Liver (tissue), 3 donors: ENCODE data around the gene ELK3.

ENCODE experiments used
- GABPA ChIP-seq, 2 donors: IDR thresholded peaks in 1 of 2; conservative IDR thresholded peaks in 1 of 2; 2 replicates each; pipeline ENCODE4 v1.6.1; 2016; ENCODE audit warnings: antibody characterized with exemption in 2 of 2, mild to moderate bottlenecking in 1 of 2, moderate library complexity in 1 of 2
- TF ChIP-seq, protein P1 (sequence below): fragments of 150-350 bp; IDR thresholded peaks from 2 replicates; pipeline ENCODE4 v1.5.1; 2017; ENCODE audit warnings: improper control_type of control experiment, low read depth, low read length; ENCODE audit not compliant: missing input control
- TF ChIP-seq, protein P2 (sequence below): IDR thresholded peaks from 2 replicates; pipeline ENCODE4 v1.6.1; 2016; ENCODE audit warnings: antibody characterized with exemption, mild to moderate bottlenecking
- donor health status: healthy.
- donor health status: healthy.

DNA sequence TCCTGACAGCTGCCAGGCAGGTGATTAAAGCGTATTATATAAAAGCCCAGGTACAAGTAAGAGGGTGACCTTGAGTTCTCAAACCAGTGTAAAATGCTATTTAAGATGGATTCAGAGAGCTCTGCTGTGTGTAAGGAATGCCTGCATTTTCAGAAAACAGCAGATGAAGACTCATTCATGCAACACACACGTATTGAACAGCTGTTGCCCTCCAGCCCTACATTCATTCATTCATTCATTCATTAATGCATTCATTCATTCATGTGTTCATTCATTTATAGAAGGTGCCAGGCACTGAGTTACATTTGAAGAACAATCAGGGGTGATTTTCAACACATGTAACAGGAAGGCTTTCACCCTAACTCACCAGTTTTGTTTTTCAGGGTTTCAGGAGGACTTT is 27.4 kb upstream of the ELK3 start:
- TF ChIP-seq, protein P1, sequence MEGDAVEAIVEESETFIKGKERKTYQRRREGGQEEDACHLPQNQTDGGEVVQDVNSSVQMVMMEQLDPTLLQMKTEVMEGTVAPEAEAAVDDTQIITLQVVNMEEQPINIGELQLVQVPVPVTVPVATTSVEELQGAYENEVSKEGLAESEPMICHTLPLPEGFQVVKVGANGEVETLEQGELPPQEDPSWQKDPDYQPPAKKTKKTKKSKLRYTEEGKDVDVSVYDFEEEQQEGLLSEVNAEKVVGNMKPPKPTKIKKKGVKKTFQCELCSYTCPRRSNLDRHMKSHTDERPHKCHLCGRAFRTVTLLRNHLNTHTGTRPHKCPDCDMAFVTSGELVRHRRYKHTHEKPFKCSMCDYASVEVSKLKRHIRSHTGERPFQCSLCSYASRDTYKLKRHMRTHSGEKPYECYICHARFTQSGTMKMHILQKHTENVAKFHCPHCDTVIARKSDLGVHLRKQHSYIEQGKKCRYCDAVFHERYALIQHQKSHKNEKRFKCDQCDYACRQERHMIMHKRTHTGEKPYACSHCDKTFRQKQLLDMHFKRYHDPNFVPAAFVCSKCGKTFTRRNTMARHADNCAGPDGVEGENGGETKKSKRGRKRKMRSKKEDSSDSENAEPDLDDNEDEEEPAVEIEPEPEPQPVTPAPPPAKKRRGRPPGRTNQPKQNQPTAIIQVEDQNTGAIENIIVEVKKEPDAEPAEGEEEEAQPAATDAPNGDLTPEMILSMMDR = no peak
- no peak for TF ChIP-seq GABPA (IDR thresholded peaks at IDR 0.05 in 1 of 2, conservative IDR thresholded peaks at IDR 0.05 in 1 of 2)
- TF ChIP-seq, protein P2, sequence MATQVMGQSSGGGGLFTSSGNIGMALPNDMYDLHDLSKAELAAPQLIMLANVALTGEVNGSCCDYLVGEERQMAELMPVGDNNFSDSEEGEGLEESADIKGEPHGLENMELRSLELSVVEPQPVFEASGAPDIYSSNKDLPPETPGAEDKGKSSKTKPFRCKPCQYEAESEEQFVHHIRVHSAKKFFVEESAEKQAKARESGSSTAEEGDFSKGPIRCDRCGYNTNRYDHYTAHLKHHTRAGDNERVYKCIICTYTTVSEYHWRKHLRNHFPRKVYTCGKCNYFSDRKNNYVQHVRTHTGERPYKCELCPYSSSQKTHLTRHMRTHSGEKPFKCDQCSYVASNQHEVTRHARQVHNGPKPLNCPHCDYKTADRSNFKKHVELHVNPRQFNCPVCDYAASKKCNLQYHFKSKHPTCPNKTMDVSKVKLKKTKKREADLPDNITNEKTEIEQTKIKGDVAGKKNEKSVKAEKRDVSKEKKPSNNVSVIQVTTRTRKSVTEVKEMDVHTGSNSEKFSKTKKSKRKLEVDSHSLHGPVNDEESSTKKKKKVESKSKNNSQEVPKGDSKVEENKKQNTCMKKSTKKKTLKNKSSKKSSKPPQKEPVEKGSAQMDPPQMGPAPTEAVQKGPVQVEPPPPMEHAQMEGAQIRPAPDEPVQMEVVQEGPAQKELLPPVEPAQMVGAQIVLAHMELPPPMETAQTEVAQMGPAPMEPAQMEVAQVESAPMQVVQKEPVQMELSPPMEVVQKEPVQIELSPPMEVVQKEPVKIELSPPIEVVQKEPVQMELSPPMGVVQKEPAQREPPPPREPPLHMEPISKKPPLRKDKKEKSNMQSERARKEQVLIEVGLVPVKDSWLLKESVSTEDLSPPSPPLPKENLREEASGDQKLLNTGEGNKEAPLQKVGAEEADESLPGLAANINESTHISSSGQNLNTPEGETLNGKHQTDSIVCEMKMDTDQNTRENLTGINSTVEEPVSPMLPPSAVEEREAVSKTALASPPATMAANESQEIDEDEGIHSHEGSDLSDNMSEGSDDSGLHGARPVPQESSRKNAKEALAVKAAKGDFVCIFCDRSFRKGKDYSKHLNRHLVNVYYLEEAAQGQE = no peak
